ENCODE measurements around the gene RFWD3.

DNA sequence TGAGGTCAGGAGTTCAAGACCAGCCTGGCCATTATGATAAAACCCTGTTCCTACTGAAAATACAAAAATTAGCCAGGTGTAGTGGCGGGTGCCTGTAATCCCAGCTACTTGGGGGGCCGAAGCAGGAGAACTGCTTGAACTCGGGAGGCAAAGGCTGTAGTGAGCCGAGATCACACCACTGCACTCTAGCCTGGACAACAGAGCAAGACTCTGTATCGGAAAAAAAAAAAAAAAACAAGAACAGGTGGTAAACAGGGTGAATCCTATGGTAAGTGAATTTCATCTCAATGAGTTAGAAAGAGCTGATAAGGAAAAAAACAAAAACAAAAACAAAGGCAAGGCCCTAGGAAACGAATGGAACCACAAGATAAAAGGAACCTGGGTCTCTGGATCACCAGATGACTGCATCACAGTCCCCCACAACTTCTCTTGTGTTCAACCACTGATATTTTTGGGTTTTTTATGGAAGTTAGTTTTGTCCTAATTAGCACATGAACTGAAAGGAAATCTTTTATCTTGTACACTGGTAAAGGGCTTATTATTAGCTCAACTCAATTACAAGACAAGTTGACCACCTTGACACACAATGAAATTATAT lies 80.7 kb downstream of the RFWD3 start:
- TF ChIP-seq, protein P1, sequence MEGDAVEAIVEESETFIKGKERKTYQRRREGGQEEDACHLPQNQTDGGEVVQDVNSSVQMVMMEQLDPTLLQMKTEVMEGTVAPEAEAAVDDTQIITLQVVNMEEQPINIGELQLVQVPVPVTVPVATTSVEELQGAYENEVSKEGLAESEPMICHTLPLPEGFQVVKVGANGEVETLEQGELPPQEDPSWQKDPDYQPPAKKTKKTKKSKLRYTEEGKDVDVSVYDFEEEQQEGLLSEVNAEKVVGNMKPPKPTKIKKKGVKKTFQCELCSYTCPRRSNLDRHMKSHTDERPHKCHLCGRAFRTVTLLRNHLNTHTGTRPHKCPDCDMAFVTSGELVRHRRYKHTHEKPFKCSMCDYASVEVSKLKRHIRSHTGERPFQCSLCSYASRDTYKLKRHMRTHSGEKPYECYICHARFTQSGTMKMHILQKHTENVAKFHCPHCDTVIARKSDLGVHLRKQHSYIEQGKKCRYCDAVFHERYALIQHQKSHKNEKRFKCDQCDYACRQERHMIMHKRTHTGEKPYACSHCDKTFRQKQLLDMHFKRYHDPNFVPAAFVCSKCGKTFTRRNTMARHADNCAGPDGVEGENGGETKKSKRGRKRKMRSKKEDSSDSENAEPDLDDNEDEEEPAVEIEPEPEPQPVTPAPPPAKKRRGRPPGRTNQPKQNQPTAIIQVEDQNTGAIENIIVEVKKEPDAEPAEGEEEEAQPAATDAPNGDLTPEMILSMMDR (IDR thresholded peaks at IDR 0.05; ENCODE audit: insufficient read depth, low read depth, low read length): no peak
- TF ChIP-seq EZH2 (IDR thresholded peaks at IDR 0.05; ENCODE audit: insufficient read depth, low read length): no peak
